Activated T-cell treated with anti-CD3 and anti-CD28 coated beads for 4 hours (primary cell): Measurements from ENCODE around the gene GAB2.
A peak's percentile ranks its signal among the peaks of the same experiment; 100 is the strongest.

ENCODE experiments used
- DNase-seq: peaks from one replicate; pipeline ENCODE4 v3.0.0-alpha.2; 2020

The GAB2 gene

DNA sequence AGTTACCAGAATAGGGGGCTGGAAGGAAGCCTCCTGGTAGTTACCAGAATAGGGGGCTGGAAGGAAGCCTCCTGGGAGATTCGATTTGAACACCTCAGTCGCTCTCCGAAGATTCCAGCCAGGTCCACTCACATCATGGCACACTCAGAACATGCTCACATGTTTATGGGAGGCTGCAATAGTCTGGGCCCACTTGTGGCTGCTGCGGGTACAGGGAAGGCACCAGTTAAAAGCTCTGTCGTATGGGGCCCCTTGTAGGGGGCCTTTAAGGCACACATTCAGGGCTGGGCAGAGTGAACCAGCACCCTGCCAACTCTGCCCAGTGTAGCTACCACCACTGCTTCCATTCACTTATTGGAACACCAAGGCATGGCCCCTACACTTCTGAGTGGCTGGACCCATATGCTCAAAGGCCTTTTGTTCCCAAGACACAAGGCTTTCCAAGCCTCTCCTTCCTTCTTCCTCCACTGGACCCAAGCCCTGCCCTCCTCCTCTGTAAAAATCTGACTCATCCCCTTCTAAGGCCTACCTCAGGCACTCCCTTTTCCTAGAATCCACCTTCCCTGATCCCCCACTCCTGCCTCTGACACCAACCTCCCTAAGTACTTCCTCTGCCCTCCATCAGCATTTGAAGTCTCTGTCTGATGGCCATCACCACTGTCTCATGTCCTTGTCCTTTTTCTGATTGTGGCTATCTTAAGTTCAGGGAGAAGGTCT is 200.9 kb downstream of the GAB2 start:
- DNase-seq, result no peak

DNA sequence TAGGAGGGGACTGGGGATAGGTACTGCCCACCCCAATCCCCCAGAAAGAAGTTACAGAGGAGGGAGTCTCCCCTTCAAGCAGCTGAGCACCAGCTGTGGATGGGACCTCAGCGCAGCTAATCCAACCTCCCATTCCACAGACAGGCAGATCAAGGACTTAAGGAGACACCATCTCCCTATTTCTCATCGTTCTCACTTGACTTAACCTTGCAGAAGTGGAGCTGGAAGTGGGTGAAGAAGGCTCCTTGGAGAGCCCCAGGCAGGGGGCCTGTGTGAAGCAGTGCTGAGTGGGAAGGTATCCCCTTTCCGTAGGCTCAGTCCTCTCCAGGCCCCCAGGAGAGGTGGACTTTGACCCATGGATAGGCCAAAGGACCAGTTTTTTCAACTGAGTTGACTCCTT is 201.6 kb downstream of the GAB2 start:
- DNase-seq, result no peak

DNA sequence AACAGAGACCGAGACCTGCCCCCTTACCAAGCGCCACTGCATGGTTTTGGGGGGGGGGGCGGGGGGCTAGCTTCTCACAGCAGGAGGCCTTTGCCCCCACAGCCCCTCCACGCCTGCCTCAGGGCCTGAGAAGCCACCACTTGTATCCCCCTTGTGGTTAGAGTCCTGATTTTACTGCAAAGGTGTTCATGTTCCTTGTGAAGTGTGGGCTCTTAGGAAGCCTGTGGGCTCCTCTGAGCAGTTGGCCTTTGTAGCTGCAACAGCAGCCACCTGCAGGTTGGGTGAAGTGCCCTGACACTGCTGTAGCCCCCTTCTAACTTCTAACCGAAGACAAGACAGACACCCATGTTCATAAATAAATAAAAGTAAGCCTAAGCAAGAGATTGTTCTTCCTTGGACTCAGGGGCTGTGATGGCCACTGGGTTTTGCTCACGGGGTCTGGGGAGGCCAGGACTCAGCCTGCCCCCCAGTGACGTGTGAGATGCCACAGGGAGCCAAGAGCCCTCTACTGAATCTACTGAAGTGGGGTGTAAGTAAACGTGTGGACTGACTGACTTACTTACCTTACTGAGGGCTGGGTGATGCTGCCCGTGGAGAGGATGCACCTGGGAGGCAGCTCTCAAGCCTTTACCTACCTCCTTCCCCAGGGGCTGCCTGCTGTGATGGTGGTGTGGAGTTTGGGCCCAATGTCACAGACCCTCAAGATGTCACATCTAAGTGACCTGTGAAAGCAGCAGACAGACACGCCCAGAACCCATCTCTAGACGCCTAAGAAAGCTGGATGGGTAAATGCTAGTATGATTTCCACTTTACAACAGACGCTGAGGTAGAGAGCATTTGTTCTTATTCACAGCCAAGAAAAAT is 203.1 kb downstream of the GAB2 start:
- no peak for DNase-seq

DNA sequence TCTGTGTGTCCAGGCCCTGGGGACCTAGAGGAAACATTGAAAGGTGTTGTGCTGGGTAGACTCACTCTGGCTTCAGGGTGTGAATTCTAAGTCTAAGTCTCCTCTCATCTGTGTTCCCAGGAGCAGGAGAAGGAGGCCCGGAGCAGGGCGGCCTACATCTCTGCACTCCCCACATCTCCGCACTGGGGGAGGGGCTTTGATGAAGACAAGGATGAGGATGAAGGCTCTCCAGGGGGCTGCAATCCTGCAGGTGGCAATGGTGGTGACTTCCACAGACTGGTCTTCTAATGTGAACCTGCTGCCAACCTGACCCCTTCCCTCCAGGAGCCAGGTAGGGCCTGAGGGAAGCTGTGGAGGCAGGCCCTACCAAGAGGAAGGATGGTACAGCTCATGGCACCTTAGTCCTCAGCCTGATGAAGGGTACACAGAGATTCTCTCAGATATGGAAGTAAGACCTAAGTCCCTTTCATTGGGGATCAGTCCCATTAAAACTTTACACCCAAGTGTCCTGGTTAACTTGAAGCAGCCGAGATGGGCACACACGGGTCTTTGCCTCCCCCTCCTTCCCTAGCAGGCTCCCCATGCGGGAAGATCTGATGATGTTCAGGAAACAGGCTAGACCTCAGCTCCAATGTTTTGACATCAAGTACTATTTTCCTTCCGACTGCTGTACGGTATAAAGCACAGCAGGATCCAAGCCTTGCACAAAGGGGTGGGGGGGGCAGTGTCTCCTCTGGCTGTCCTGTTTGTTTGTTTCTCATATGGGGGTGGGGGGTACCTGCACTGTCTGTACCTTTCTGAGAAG is 203.9 kb downstream of the GAB2 start:
- no peak for DNase-seq

DNA sequence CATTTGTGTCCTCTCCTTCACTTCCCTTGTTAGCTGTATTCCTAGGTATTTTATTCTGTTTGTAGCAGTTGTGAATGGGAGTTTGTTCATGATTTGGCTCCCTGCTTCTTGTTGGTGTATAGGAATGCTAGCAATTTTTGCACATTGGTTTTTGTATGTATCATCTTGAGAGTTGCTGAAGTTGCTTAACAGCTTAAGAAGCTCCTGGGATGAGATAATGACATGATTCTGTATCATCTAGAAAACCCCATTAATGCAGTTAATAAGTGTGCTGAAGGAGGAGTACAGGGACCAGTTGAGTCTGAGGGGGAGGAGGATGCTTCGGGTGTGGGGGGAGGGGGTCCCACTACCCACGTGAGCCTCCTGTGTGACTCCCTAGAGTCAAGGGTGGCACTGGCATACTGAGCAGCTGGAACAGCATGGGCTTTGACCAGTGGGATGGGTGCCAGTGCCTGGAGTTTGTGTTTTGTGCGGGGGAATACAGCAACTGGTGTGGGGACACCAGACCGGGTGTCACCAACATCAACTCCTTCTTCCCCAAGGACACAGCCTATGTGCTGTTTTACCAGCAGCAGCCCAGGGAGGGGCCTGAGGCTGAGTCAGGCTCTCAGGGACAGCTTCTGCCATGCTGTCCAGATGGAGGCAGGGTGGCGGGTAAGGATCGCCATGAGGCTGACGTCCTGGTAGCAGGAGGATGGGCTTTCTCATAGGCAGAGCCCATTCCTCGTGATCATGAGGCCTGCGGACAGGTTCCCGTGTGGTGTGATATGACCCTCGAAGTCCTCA is 204.8 kb downstream of the GAB2 start:
- no peak for DNase-seq

DNA sequence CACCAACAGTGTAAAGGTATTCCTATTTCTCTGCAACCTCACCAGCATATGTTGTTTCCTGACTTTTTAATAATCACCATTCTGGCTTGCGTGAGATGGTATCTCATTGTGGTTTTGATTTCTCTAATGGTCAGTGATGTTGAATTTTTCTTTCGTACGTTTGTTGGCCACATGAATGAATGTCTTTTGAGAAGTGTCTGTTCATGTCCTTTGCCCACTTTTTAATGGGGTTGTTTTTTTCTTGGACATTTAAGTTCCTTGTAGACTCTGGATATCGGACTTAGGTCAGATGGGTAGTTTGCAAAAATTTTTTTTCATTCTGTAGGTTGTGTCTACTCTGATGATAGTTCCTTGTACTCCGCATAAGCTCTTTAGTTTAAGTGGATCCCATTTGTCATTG is 206.1 kb downstream of the GAB2 start:
- DNase-seq, result no peak

DNA sequence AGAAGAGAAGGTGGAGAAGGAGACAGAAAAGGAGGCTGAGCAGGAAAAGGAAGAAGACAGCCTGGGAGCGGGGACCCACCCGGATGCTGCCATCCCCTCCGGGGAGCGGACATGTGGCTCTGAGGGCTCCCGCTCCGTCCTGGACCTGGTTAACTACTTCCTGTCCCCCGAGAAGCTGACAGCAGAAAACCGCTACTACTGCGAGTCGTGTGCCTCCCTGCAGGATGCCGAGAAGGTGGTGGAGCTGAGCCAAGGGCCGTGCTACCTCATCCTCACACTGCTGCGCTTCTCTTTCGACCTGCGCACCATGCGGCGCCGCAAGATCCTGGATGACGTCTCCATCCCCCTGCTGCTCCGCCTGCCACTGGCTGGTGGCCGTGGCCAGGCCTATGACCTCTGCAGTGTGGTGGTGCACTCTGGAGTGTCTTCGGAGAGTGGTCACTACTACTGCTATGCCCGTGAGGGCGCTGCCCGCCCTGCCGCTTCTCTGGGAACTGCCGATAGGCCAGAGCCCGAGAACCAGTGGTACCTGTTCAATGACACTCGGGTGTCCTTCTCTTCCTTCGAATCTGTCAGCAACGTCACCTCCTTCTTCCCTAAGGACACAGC is 207.5 kb downstream of the GAB2 start:
- DNase-seq, result no peak

DNA sequence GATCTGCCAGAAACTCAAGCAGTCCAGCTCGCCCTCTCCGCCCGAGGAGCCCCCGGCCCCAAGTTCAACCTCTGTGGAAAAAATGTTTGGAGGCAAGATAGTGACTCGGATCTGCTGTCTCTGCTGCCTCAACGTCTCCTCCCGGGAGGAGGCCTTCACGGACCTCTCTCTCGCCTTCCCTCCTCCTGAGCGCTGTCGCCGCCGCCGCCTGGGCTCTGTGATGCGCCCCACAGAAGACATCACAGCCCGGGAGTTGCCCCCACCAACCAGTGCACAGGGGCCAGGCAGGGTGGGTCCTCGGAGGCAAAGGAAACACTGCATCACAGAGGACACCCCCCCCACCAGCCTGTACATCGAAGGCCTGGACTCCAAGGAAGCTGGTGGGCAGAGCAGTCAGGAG is 208.1 kb downstream of the GAB2 start:
- DNase-seq, result no peak

DNA sequence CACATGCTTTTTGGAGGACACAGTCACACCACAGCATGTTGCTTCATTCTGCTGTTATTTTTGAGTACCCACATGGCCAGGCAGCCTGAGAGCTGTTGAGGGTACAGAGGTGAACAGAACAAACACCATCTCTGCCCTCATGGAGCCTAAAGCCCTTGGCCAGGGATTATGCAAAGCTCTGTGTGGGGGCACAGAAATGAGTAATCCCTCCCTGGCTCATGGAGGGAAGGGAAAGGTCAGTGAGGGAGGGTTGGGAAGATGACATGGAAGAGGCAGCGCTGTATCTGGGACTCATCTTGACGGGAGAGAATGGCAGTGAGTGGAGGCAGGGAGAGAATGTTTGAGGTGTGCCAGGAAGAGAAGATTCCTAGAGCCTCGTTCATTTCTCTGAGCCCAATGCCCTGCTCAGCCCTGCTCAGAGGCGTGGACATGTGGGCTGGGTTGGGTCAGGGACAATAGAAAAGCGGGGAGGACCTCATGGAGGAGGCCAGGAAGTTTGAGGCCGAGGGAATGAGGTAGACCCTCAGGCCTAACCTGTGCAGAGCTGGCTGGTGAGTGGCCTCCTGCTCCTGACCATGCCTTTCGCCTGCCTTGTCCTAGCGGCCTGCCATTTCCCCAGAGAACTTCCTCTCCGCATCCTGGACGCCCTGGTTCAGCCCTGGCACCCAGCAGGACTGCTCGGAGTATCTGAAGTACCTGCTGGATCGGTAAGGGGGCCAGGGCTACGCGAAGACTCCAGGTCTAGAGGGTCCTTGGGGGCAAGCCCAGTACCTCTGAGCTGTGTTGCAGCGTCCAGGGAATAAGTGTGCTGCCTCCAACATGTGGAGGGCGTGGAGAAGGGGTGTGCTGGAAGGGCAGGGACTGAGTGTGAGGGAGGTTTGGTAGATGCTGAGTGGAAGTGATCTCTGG is 209.1 kb downstream of the GAB2 start:
- DNase-seq, result no peak

DNA sequence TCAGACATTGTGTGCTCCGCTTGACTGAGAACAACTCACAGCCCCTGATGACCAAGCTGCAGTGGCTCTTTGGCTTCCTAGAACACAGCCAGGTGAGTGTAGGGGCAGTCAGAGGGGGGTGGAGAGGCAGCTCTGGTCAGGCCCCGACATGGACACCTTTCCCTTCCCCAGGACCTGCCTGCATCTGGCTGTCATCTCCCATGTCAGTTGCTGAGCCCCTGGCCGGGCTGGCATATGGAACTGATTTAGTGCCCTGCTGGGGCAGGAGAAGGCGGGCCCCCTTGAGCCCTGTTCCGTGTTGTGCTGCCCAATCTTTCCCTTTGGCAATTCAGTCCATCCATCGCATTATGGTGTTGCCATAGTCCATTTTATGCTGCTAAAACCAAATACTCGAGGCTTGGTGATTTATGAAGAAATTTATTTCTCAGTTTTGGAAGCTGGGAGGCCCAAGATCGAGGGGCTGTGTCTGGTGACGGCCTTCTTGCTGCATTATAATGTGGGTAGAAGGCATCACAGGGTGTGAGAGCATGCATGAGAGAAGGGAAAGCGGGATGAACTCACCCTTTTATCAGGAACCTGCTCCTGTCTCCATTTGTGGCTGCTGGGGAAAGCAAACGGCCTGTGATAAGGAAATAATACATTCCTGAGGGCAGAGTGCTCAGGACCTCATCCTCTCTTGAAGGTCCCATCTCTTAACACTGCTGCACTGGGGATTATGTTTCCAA is 209.9 kb downstream of the GAB2 start:
- no peak for DNase-seq

DNA sequence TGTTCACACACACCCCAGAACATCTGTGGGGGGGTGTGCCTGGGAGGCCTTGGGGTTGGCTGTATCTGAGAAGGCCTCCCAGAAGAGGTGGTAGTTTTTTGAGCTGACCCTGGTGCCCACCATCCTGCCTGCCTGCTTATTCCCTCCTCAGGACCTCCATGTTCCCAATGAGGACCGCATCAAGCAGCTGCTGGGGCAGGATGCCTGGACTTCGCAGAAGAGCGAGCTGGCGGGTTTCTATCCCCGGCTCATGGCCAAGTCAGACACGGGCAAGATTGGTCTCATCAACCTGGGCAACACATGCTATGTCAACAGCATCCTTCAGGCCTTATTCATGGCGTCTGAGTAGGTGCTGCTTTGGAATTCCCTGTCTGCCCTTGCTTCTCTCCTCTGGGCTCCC is 211.9 kb downstream of the GAB2 start:
- no peak for DNase-seq

DNA sequence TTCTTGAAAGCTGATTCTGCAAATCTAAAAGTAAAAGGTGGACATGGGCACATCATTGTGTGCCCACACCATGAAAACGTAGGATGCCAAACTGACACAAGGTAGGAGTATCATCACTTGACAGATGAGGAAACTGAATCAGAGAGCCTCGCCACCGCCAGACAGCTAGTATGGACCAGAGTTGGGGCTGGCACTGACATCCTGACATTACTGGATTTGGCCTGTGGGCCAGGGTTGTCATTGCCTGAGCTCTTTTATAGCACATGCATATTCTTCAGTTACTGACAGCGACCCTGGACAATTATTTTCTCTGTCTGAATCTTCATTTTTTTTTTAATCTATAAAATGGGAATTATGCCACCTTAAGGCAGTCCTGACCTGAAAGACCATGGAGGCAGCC is 212.4 kb downstream of the GAB2 start:
- DNase-seq, result no peak

DNA sequence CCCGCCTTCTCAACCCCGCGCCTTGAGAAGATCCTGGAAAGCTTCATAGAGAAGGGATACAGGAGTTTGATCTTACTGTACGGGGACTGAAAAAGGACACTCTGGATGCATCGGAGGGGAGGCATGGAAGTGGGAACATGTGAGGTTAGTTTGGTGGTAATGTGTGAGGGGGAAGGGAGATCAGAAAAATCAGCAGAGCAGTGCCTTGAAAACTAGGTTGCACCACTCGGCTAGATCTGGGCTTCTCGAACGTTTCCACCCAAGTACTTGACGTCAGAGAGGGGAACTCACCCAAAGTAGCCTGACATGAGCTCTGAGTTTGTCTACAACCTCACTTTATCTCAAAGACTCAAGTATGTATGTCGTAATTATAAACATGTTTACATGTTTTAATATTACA is 214.4 kb downstream of the GAB2 start:
- DNase-seq, result peak; percentile 23

DNA sequence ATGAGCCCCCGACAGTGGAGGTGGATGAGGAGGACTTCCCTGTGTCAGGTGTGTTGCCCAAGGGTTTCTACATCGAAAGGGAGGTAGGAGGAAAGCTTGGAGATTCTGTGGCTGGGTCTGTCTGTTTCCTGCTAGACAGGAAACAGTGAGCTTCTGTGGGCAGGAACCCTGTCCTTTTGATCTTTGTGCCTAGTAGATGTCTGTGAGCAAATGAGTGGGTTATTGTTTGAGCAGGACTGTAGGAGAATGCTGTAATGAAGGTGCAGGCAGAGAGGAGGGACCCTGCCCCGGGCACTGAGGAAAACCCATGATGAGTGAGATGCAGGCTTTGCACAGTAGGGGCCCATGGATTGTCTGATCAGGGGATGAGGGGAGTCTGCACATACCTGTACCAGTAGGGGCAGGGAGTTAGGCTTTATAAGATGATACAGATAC is 214.9 kb downstream of the GAB2 start:
- DNase-seq, result peak; percentile 30

DNA sequence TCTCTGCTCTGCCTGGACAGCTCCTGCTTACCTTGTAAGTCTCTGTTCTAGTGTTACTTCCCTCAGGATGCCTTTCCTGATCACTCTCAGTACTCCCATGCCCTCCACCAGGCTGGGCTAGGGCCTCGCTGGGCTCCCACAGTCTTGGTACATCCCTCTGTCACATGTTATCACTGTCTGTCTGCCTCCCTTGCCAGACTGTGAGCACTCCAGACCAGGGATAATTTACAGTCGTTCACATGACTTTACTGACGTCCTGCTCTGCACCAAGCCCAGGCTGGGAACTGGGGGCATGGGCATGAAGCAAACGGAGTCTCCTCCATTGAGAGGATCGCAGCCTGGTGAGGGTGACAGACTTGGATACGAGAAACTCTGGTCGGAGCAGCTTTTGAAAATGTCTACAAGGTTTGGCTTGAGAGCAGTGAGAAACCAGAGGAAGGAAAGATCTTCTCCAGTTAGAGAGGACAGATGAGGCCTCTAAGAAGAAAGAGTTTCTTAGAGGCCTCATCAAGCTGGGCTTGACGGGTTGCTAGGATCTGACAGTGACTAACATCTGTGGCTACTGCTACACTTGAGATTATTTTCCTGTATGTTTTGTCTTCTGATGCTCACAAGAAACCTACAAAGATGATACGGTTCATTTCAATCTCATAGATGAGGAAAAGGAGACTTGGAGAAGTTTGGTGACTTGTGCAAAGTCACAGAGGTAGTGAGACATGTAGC is 216.4 kb downstream of the GAB2 start:
- no peak for DNase-seq

DNA sequence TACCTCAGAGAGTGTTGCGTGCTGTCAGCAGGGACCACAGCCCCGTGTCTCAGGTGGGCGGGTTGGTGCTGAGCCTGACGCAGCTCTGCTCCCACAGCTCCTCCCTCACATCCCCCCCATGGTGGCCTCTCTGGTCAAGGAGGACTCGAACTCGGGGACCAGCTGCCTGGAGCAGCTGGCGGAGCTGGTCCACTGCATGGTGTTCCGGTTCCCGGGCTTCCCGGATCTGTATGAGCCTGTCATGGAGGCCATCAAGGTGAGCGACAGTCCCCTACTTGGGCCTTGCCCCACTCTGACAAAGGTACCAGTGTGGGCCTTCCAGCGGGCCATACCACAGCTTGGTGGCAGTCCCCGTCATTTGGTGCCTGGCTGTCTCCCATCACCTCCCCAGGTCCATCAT is 217.1 kb downstream of the GAB2 start:
- DNase-seq, result no peak

DNA sequence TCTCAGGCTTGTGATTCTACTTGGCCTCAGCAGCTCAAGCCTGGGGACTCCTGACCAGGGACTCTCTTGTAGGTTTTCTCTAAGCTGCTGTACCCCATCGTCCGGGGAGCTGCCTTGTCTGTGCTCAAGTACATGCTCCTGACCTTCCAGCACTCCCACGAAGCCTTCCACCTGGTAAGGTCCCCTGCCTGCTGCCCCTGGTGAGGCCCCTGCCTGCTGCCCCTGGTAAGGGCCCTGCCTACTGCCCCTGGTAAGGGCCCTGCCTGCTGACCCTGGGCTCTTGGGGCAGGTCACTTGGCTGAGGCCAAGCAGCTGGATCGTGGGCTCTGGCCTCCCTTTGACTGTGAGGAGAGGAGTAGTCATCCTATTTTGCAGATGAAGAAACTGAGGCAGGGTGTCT is 217.6 kb downstream of the GAB2 start:
- no peak for DNase-seq

DNA sequence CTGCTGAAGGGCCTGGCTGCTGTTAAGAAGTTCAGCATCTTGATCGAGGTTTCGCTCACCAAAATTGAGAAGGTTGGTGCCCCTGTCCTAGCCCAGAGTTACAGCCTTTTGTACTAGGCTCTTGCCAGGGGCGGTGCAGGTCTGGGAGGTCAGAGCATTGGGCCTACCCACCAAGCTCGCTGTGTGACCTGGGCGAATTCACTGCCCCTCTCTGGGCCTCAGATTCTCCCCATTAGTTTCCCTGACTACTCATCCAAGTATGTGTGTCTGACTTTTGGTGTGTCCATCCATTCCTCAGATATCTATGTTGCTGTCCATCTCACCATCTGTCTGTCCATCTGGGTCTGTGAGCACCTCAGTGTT is 218.0 kb downstream of the GAB2 start:
- DNase-seq, result no peak

DNA sequence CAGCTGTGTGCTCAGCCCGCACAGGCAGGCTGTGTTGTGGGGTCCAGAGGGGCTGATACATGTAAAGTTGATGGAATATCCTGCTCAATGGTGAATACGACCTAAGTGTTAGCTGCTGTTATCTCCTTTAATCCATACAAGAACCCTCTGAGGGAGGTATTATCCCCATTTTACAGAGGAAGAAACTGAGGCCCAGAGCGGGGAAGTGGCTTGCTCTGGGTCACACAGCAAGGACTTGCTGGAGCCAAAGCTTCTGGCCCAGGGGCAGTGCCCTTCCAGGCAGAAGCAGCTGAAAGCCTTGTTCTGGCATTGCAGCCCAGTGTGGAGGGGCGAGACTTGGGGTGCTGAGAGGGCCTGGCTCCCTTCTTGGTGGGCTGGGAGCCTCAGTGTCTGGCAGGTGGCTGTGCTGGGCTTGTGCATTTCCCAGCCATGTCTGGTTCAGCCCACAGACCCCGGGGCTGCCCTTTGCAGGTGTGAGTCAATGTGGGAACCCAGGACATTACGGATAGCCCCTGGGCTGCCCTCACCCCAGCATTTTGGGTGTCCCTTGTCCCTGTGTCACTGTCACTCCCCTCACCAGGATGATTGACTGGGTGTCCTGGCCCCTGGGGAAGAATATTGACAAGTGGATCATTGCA is 218.5 kb downstream of the GAB2 start:
- DNase-seq, result no peak
